ENCODE measurements around the gene IL22RA1. TPM values are rescaled to one million over a fixed set of nuclear protein-coding genes. Genes with fewer than 3 reads are reported as not detected.
A peak's percentile ranks its signal among the peaks of the same experiment; 100 is the strongest.

The IL22RA1 gene
- total RNA-seq, 2 donors from 2014 or later, result 0.09 to 0.26 TPM

GRCh38 chr1:24119859-24120756, 22.8 kb downstream of the IL22RA1 start:
- DNase-seq, result peak; percentile 56
- peak; percentile 82 to 83 for ATAC-seq
- intact Hi-C loops (cut with DNase I), result no loop called here

GRCh38 chr1:24119489-24119858, 23.5 kb downstream of the IL22RA1 start:
- no peak for DNase-seq
- no peak for ATAC-seq
- intact Hi-C loops (cut with DNase I), result no loop called here

- DNase-seq (no peak), ATAC-seq (no peak)
- intact Hi-C loops (cut with DNase I), result no loop called here
Measured at GRCh38 chr1:24118410-24119242, 24.3 kb downstream of the IL22RA1 start.

- ATAC-seq (peak in 1 of 2 donors; percentile 52), DNase-seq (no peak)
- intact Hi-C loops (cut with DNase I), result no loop called here
Measured at GRCh38 chr1:24117722-24118409, 25.1 kb downstream of the IL22RA1 start.

GRCh38 chr1:24117132-24117531, 25.8 kb downstream of the IL22RA1 start:
- intact Hi-C loops (cut with DNase I), result no loop called here
- no peak for DNase-seq

GRCh38 chr1:24114753-24115152, 28.2 kb downstream of the IL22RA1 start:
- intact Hi-C loops (cut with DNase I), result no loop called here
- no peak for DNase-seq
- no peak for ATAC-seq

More at GRCh38 chr1:24117132-24117531, 25.8 kb downstream of the IL22RA1 start:
- ATAC-seq, result no peak

GRCh38 chr1:24113641-24114033, 29.3 kb downstream of the IL22RA1 start:
- no peak for DNase-seq
- no peak for ATAC-seq
- intact Hi-C loops (cut with DNase I), result no loop called here

- peak; percentile 81 to 83 for ATAC-seq
- intact Hi-C loops (cut with DNase I), result loop anchor here in 1 of 2 donors (1.0 kb wide), 1 partner anchor 42 kb away; no protein-coding TSS in a partner anchor
- DNase-seq, result peak; percentile 84
Measured at GRCh38 chr1:24111996-24112779, 30.8 kb downstream of the IL22RA1 start, which contains the start of gene MYOM3. Gene MYOM3, minus strand, starts transcription at chr1:24112135. Its CDS starts 3,499 bp downstream, at chr1:24108636.

GRCh38 chr1:24111262-24111995, 31.5 kb downstream of the IL22RA1 start:
- peak; percentile 73 for DNase-seq
- peak; percentile 27 to 48 for ATAC-seq
- intact Hi-C loops (cut with DNase I), result no loop called here

- ATAC-seq (peak; percentile 58 to 79), DNase-seq (peak; percentile 75)
- intact Hi-C loops (cut with DNase I), result no loop called here
Measured at GRCh38 chr1:24110642-24111261, 32.2 kb downstream of the IL22RA1 start.

- ATAC-seq, result no peak
- intact Hi-C loops (cut with DNase I), result no loop called here
Measured at GRCh38 chr1:24109686-24110475, 33.1 kb downstream of the IL22RA1 start.

GRCh38 chr1:24109166-24109483, 33.8 kb downstream of the IL22RA1 start:
- DNase-seq (no peak), ATAC-seq (no peak)
- intact Hi-C loops (cut with DNase I), result no loop called here

More at GRCh38 chr1:24109686-24110475, 33.1 kb downstream of the IL22RA1 start:
- DNase-seq, result no peak

GRCh38 chr1:24108334-24109165, 34.4 kb downstream of the IL22RA1 start:
- intact Hi-C loops (cut with DNase I), result no loop called here
- ATAC-seq, result peak in 1 of 2 donors; percentile 46
- DNase-seq, result peak; percentile 68

- peak in 1 of 2 donors; percentile 19 for ATAC-seq
- no peak for DNase-seq
- intact Hi-C loops (cut with DNase I), result no loop called here
Measured at GRCh38 chr1:24107462-24108138, 35.3 kb downstream of the IL22RA1 start.

All from left cardiac atrium (tissue), 4 donors.